Endothelial cell (in vitro differentiated cells): ENCODE measurements around the gene TBK1. TPM values are rescaled to one million over a fixed set of nuclear protein-coding genes. Genes with fewer than 3 reads are reported as not detected.

Experiments
- DNase-seq: peaks from one replicate; pipeline ENCODE4 v3.0.0; 2021; ENCODE audit warnings: low spot score
- H3K27ac Mint-ChIP-seq: one replicate; pipeline ENCODE4 v1.8.0; 2021; ENCODE audit warnings: mixed read lengths, inconsistent platforms; ENCODE audit not compliant: unreplicated experiment
- H3K27me3 Mint-ChIP-seq: one replicate; pipeline ENCODE4 v1.8.0; 2021; ENCODE audit warnings: mild to moderate bottlenecking, moderate library complexity, mixed read lengths, inconsistent platforms; ENCODE audit not compliant: unreplicated experiment
- H3K36me3 Mint-ChIP-seq: one replicate; pipeline ENCODE4 v1.8.0; 2021; ENCODE audit warnings: mild to moderate bottlenecking, low read depth, mixed read lengths, inconsistent platforms; ENCODE audit not compliant: unreplicated experiment
- H3K4me1 Mint-ChIP-seq: one replicate; pipeline ENCODE4 v1.8.0; 2021; ENCODE audit warnings: mild to moderate bottlenecking, mixed read lengths, inconsistent platforms; ENCODE audit not compliant: unreplicated experiment
- H3K4me3 Mint-ChIP-seq: one replicate; pipeline ENCODE4 v1.8.0; 2021; ENCODE audit warnings: mild to moderate bottlenecking, mixed read lengths, inconsistent platforms; ENCODE audit not compliant: unreplicated experiment
- H3K9me3 Mint-ChIP-seq: one replicate; pipeline ENCODE4 v1.8.0; 2021; ENCODE audit warnings: mixed read lengths, inconsistent platforms; ENCODE audit not compliant: unreplicated experiment
- CTCF ChIP-seq: fragments of 200-600 bp; sonication (generic); IDR thresholded peaks from one replicate; pipeline ENCODE4 v1.5.0; 2021; ENCODE audit warnings: antibody characterized with exemption; ENCODE audit not compliant: unreplicated experiment
- total RNA-seq: library from RNA; stranded (reverse); fragmentation: NEBNext Ultra II Directional; extraction: Animal tissue kit (Norgen Biotek cat#: 25700); gene quantifications from one replicate; pipeline ENCODE4 v1.2.1, GENCODE V29; 2021; ENCODE audit not compliant: unreplicated experiment

Gene TBK1
- total RNA-seq, 1 donor from 2014 or later, result 20.6 TPM

DNA sequence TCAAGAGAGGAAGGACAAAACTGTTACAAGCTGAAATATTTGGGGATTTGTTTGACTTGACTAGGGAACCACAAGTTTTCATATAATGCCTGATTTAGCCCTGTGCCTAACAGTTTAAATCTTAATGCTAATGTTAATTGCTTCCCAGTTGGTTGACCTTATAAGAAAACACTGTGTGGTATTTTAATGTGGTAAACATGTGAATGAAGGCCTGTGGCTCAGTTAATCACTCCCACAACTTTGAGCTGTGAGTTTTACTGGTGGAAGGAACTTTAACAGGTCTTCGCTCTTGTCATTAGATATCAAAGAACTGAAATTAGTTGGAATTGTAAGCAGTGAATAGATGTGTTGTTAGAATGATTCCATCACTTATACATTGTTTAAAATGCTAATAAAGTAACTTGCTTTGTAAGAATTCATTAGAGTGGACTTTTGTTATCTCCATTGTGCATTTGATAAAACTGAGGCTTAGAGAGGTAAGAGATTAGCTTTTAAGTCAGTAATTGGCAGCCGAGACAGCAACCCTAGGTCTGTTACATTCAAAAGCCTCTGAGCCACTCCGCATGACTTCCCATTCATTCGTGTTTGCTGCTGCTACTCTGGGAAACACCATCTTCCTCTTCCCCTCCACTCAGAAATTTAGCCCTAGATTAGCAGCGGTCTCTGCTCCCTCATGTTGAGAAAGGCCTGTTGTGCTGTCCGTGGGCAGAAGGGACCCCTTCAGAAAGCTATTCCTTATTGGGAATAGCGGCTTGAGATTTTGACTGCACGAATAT is 1.0 kb upstream of the TBK1 start:
- Mint-ChIP-seq H3K27me3 (peaks cover 6% of the 10 kb centered on the region), H3K9me3 (no peaks in the 10 kb centered on the region), H3K4me1 (peaks cover 17% of the 10 kb centered on the region), H3K36me3 (peaks cover 4% of the 10 kb centered on the region), H3K27ac (peak overlapping the region; percentile 48), H3K4me3 (peak overlapping the region; percentile 96)
- no peak for TF ChIP-seq CTCF
- DNase-seq, result peak; percentile 5

DNA sequence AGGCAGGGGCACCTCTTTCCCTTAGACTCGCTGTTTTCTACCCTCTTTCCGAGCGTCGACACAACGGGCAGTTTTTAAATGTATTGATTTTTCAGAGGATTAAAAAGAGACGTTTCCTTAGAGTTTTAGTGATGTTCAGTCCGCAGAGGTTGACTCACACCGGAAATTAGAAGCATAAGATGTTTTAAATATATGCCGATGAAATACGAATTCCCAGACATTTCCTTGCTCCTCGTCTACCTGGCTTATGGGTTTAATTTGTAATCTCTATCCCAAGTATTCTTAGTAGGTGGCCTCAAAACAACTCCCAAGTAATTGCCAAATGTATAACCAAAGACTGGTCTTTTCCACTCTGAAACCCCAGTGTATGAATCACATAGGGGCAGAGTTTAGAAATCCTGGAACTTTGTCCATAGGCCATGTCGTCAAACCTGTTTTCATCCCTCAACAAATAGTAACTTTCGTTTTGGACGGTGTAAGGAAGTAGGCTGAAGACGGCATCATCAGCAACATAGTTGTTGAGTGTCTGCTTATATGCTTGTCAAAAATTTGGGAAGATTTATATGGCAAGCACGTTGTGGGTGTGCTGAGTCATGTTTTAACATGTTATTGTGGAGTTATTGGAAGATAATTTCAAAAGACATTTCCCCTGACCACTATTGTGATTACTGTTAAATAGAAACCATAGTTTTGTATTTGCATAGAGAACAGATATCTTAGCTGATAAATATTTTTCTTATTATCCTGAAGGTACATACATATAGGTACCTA is 824 bp downstream of the TBK1 start:
- no peak for TF ChIP-seq CTCF
- Mint-ChIP-seq H3K9me3 (no peaks in the 10 kb centered on the region), H3K36me3 (peaks cover 2% of the 10 kb centered on the region), H3K27ac (peak overlapping the region; percentile 97), H3K4me1 (peaks cover 27% of the 10 kb centered on the region), H3K4me3 (peak overlapping the region; percentile 94), H3K27me3 (peaks cover 6% of the 10 kb centered on the region)
- DNase-seq, result no peak

DNA sequence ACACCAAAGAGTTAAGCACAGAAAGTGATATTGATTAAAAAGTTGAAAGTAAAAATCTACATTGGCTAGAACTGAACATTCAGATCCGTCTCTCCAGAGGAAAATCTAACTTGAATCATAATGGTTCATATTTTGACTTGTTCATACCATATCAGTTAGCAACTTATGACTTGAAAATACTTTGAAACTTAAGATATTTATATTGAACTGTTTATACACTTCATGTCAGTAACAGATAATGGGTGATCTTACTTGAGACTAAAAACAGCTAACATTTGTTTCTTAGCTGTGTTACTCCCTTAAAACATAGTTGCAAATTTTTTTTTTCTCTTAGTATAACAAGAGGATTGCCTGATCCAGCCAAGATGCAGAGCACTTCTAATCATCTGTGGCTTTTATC is 3.6 kb downstream of the TBK1 start:
- Mint-ChIP-seq H3K9me3 (no peaks in the 10 kb centered on the region), H3K4me1 (peaks cover 42% of the 10 kb centered on the region), H3K4me3 (no peak overlapping the region), H3K27me3 (peaks cover 5% of the 10 kb centered on the region), H3K36me3 (peaks cover 4% of the 10 kb centered on the region), H3K27ac (no peak overlapping the region)
- no peak for TF ChIP-seq CTCF
- DNase-seq, result no peak

DNA sequence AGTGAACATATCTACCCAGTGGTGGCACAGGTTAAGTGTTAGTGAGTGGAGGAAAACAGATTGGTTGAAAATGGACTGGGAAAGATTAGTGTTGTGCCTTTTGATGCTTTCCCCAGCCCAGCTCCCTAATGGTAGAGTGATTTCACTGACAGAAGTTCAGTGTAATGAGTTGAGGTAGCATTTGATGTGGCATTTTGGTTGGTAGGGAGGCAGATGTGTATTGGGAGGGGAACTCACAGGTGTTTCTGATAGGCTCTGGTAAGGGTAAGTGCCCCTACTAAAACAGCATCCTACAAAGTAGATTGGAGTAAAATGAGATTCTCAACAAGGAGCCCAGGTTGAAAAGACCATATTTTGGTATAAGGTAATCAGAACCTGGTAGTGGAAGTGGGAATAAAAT is 4.2 kb downstream of the TBK1 start:
- peaks cover 4% of the 10 kb centered on the region for H3K36me3 Mint-ChIP-seq
- H3K4me3 Mint-ChIP-seq, result peak overlapping the region; percentile 53
- H3K4me1 Mint-ChIP-seq, result peaks cover 37% of the 10 kb centered on the region
- TF ChIP-seq CTCF, result no peak
- peaks cover 5% of the 10 kb centered on the region for H3K27me3 Mint-ChIP-seq
- peak overlapping the region; percentile 9 for H3K27ac Mint-ChIP-seq
- no peaks in the 10 kb centered on the region for H3K9me3 Mint-ChIP-seq
- DNase-seq, result no peak

- Mint-ChIP-seq H3K27ac (peak overlapping the region; percentile 97), H3K27me3 (peaks cover 5% of the 10 kb centered on the region), H3K9me3 (no peaks in the 10 kb centered on the region), H3K4me1 (peaks cover 32% of the 10 kb centered on the region), H3K4me3 (peak overlapping the region; percentile 68), H3K36me3 (peaks cover 4% of the 10 kb centered on the region)
- TF ChIP-seq CTCF, result no peak
- peak; percentile 31 for DNase-seq
Measured at GRCh38 chr12:64457032-64457431, 5.1 kb downstream of the TBK1 start.
